Body of pancreas (tissue), 4 donors: ENCODE data around the gene CDH16.

Experiments used
- CTCF ChIP-seq, 7 experiments: fragments of 450-650 bp in 4 of 7; fragments of 200-600 bp in 3 of 7; sonication (generic) in 3 of 7; IDR thresholded peaks; one replicate each; pipeline ENCODE4 v1.5.1; 2016 to 2019; ENCODE audit warnings: antibody characterized with exemption in 7 of 7
- POLR2A ChIP-seq, 3 donors: fragments of 450-650 bp; IDR thresholded peaks; one replicate each; pipeline ENCODE4 v1.6.1; 2016; ENCODE audit warnings: antibody characterized with exemption in 3 of 3, mild to moderate bottlenecking in 2 of 3

GRCh38 chr16:66918355-66918754 is 330 bp downstream of the CDH16 start:
- TF ChIP-seq POLR2A (IDR thresholded peaks at IDR 0.05) (no peak), CTCF (IDR thresholded peaks at IDR 0.05) (no peak)
